IPS-15b (cell line): ENCODE measurements around the gene SLC27A4.

Experiments used
- H3K27me3 ChIP-seq: one replicate; pipeline ENCODE4 v1.6.1; 2013; ENCODE audit warnings: low read length; ENCODE audit not compliant: control insufficient read depth, insufficient read depth
- H3K36me3 ChIP-seq: one replicate; pipeline ENCODE4 v1.6.1; 2013; ENCODE audit warnings: low read length; ENCODE audit not compliant: control insufficient read depth, insufficient read depth
- H3K4me1 ChIP-seq: one replicate; pipeline ENCODE4 v1.6.1; 2013; ENCODE audit warnings: mild to moderate bottlenecking, low read length; ENCODE audit not compliant: control insufficient read depth, insufficient read depth
- H3K4me3 ChIP-seq: one replicate; pipeline ENCODE4 v1.5.1; 2013; ENCODE audit warnings: low read depth, low read length
- H3K9ac ChIP-seq: one replicate; pipeline ENCODE4 v1.6.1; 2013; ENCODE audit warnings: low read depth, mild to moderate bottlenecking, low read length
- H3K9me3 ChIP-seq: one replicate; pipeline ENCODE4 v1.6.1; 2013; ENCODE audit warnings: mild to moderate bottlenecking, low read length; ENCODE audit not compliant: control insufficient read depth, insufficient read depth

The SLC27A4 gene

DNA sequence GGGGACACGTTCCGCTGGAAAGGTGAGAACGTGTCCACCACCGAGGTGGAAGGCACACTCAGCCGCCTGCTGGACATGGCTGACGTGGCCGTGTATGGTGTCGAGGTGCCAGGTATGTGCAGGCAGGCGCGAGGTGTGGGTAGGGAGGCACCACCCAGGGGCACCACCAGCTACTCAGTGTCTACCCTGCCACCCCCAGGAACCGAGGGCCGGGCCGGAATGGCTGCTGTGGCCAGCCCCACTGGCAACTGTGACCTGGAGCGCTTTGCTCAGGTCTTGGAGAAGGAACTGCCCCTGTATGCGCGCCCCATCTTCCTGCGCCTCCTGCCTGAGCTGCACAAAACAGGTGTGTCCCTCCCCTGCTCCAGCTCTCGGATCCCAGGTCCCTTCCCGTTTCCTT is 15.1 kb downstream of the SLC27A4 start:
- no peak overlapping the region for H3K4me3 ChIP-seq
- no peak overlapping the region for H3K9ac ChIP-seq
- no peaks in the 10 kb centered on the region for H3K9me3 ChIP-seq
- H3K27me3 ChIP-seq, result no peaks in the 10 kb centered on the region
- peaks cover 13% of the 10 kb centered on the region for H3K36me3 ChIP-seq
- H3K4me1 ChIP-seq, result no peaks in the 10 kb centered on the region

DNA sequence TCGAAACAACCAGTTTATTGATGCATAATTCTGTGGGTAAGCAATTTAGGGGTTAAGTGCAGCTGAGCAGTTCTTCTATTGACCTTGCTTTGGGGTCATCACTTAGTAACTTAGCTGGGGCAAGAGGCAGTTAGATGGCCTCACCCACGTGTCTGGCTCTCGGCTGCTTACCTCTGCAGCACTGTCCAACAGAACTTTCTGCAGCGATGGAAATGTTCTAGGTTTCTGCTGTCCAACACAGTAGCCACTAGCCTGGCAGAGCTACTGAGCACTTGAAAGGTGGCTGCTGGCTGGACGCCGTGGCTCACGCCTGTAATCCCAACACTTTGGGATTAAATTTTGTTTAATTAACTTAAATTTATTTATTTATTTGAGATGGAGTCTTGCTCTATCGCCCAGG is 17.8 kb downstream of the SLC27A4 start:
- no peak overlapping the region for H3K4me3 ChIP-seq
- H3K27me3 ChIP-seq, result peaks cover 16% of the 10 kb centered on the region
- H3K4me1 ChIP-seq, result no peaks in the 10 kb centered on the region
- H3K36me3 ChIP-seq, result peaks cover 9% of the 10 kb centered on the region
- H3K9ac ChIP-seq, result no peak overlapping the region
- H3K9me3 ChIP-seq, result no peaks in the 10 kb centered on the region

GRCh38 chr9:128358861-128359260 is 18.5 kb downstream of the SLC27A4 start:
- Histone ChIP-seq H3K4me3 (no peak overlapping the region), H3K9me3 (no peaks in the 10 kb centered on the region), H3K4me1 (peaks cover 2% of the 10 kb centered on the region), H3K36me3 (peaks cover 9% of the 10 kb centered on the region), H3K27me3 (peaks cover 24% of the 10 kb centered on the region), H3K9ac (no peak overlapping the region)

- peaks cover 10% of the 10 kb centered on the region for H3K4me1 ChIP-seq
- no peaks in the 10 kb centered on the region for H3K36me3 ChIP-seq
- no peak overlapping the region for H3K9ac ChIP-seq
- no peak overlapping the region for H3K4me3 ChIP-seq
- H3K27me3 ChIP-seq, result peaks cover 37% of the 10 kb centered on the region
- no peaks in the 10 kb centered on the region for H3K9me3 ChIP-seq
Measured at GRCh38 chr9:128360826-128361225, 20.5 kb downstream of the SLC27A4 start.

DNA sequence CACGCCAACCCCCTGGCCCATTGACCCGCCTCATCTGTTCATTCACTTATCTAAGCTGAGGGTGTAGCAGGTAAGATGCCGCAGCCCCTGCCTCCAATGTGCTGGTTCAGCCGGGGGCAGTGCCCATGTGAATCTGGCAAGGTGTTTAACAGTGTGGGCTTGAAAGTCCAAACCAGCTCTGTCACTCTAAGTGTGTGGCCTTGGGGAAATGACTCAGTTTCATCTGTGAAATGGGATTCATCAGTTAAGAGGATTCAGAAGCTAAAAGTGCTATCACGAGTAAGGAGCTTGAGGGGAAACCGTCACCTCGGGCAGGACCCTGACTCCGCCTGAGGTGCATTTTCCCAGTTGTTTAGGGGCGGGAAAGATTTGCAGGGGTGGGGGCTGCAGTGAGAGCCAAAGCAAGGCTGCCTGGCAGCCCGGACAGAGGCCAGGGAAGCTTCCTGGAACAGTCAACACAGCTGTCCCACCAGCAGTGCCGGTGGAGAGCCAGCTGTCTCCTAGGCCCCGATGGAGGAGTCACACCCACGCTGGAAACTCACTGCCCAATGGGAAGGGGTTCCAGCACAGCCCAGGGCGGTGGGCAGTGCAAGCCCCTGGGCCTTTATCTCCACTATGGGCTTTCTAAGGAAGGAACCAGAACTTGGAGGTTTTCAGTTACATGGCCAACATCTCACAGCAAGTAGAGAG is 21.1 kb downstream of the SLC27A4 start:
- Histone ChIP-seq H3K4me3 (no peak overlapping the region), H3K36me3 (no peaks in the 10 kb centered on the region), H3K9me3 (no peaks in the 10 kb centered on the region), H3K4me1 (peaks cover 12% of the 10 kb centered on the region), H3K9ac (no peak overlapping the region), H3K27me3 (peaks cover 41% of the 10 kb centered on the region)

DNA sequence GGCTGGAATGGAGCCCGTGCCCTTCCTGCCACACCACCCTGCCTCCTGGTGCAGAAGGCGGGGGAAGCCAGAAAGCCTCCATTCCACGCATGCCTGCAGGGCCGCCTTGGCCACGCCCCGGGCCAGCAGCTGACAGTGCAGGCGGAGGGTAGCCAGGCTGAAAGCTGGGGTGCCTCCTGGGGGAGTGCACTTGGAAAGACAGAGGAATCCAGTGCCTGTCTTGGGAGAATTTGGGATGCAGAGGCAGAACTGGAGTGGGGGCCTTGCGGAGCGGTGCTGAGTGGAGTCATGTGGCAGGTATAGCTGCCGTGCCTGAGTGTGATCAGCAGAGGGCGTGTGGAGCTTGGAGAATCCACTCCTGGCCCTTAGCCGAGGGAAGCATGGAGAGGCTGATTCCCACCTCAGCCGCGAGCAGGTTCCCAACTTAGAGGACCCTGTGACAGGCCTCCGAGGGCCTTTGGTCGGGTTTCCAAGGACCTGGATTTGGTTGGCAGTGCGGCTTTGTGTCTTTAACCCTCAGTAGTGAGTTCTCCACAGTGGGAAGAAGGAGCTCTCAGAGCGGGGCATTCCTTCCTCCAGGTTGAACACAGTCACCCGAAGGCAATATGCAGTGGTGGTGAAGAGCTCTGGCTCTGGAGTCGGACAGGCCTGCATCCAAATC is 21.8 kb downstream of the SLC27A4 start:
- Histone ChIP-seq H3K27me3 (peaks cover 48% of the 10 kb centered on the region), H3K36me3 (no peaks in the 10 kb centered on the region), H3K4me1 (peaks cover 12% of the 10 kb centered on the region), H3K4me3 (peak overlapping the region; percentile 14), H3K9me3 (no peaks in the 10 kb centered on the region), H3K9ac (no peak overlapping the region)

DNA sequence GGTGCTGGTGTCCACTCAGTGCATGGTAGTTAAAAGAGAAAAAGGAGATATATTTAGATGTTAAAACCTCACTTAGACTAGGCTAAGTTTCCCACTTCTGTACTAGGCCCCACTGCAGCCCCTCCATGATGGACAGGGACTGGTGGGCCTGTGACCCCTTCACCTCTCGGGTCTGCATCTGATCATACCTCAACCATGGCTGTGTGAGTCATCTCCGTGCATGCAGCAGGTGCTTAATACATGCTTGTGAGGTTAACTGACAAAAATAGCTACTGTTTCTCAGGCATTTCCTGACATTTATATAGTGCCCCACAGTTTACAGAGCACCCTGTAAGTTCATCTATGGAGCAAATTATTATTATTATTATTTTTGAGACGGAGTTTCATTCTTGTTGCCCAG is 22.4 kb downstream of the SLC27A4 start:
- Histone ChIP-seq H3K36me3 (no peaks in the 10 kb centered on the region), H3K27me3 (peaks cover 54% of the 10 kb centered on the region), H3K9ac (no peak overlapping the region), H3K9me3 (no peaks in the 10 kb centered on the region), H3K4me1 (peaks cover 12% of the 10 kb centered on the region), H3K4me3 (peak overlapping the region; percentile 14)

DNA sequence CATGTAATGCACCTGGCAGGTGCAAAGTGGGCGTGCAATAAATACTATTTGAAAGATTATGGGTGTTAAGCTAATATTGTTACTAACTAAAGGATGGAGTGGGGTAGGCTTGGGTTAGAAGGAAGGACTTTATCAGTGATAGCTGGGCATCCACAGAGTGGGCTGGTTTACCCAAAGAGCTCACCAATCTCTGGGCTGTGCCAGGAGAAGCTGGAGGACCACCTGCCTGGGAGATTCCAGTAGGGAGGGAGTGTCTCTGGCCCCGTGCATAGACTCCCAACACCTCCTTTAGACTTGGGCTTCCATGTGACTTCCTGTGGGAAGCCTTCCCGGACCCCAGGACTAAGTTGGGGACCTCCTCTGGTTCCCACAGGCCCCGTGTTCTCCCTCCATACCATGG is 25.2 kb downstream of the SLC27A4 start:
- H3K27me3 ChIP-seq, result peaks cover 72% of the 10 kb centered on the region
- no peaks in the 10 kb centered on the region for H3K36me3 ChIP-seq
- no peaks in the 10 kb centered on the region for H3K9me3 ChIP-seq
- peak overlapping the region; percentile 24 for H3K9ac ChIP-seq
- H3K4me3 ChIP-seq, result peak overlapping the region; percentile 45
- H3K4me1 ChIP-seq, result peaks cover 12% of the 10 kb centered on the region

DNA sequence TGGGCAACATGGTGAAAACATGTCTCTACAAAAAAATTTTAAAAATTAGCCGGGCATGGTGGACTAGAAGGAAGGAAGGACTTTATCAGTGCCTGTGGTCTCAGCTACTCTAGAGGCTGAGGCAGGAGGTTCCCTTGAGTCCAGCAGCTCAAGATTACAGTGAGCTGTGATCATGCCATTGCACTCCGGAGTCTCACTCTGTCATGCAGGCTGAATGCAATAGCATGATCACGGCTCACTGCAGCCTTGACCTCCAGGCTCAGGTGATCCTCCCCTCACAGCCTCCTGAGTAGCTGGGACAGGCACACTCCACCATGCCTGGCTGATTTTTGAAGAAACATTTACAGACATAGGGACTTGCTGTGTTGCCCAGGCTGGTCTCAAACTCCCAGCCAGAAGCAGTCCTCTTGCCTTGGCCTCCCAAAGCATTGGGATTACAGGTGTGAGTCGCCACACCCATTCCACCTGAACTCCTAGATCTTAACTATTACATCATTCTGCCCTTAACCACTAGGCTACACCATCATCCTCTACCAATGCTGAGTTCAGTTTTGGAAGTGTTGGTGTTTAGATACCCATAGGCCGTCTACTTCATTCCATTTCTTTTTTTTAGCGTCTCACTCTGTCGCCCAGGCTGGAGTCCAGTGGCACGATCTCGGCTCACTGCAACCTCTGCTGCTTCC is 28.8 kb downstream of the SLC27A4 start:
- H3K27me3 ChIP-seq, result peaks cover 45% of the 10 kb centered on the region
- H3K4me3 ChIP-seq, result no peak overlapping the region
- peaks cover 12% of the 10 kb centered on the region for H3K4me1 ChIP-seq
- no peak overlapping the region for H3K9ac ChIP-seq
- H3K36me3 ChIP-seq, result no peaks in the 10 kb centered on the region
- H3K9me3 ChIP-seq, result no peaks in the 10 kb centered on the region

DNA sequence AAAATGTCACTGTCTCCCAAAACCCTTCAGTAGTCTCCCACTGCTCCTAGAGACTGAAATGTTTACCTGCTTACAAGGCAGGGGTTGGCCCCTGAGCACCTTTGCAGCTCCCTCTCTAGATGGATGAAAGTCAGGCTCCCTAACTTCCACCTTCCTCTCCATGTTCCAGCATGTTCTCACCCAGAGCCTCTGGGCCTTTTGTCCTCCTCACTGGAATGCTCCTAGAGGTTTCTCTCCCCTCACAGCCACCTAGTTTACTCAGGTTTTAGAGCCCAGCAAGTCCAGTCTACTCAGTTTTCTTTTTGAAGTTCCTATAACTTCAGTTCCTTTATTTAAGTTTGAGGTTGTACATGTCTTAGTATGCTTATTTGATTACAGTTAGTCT is 30.0 kb downstream of the SLC27A4 start:
- Histone ChIP-seq H3K9ac (peak overlapping the region; percentile 77), H3K4me3 (peak overlapping the region; percentile 99), H3K9me3 (no peaks in the 10 kb centered on the region)

GRCh38 chr9:128370752-128371629 is 30.7 kb downstream of the SLC27A4 start, which contains the start of gene URM1:
Gene URM1, plus strand, starts transcription at chr9:128371374. Its CDS starts 7 bp downstream, at chr9:128371381.
- Histone ChIP-seq H3K9ac (peak within 1 kb of the TSS; percentile 77), H3K27me3 (peaks cover 34% of the 10 kb centered on the region), H3K4me1 (peaks cover 3% of the 10 kb centered on the region)

More for the DNA sequence above, 30.0 kb downstream of the SLC27A4 start:
- Histone ChIP-seq H3K4me1 (peaks cover 9% of the 10 kb centered on the region), H3K36me3 (no peaks in the 10 kb centered on the region), H3K27me3 (peaks cover 40% of the 10 kb centered on the region)

More at GRCh38 chr9:128370752-128371629, 30.7 kb downstream of the SLC27A4 start, which contains the start of gene URM1:
- Histone ChIP-seq H3K4me3 (peak within 1 kb of the TSS; percentile 99), H3K36me3 (no peaks in the 10 kb centered on the region), H3K9me3 (no peaks in the 10 kb centered on the region)
